A549 treated with AZD2906 at 1 μM for 4 hours (cell line): ENCODE results near the gene ANKRD60. TPM values are rescaled to one million over a fixed set of nuclear protein-coding genes. Genes with fewer than 3 reads are reported as not detected.

ENCODE experiments used
- total RNA-seq: library from RNA; stranded (reverse); fragments of 200-300 nt; extraction: Qiagen RNA extraction; gene quantifications from 5 replicates; pipeline ENCODE4 v1.2.3, GENCODE V29; 2022

Gene ANKRD60
- not detected in 5 replicates for total RNA-seq

GRCh38 chr20:58228484-58229197 lies at the start of gene ANKRD60:
Gene ANKRD60, minus strand, starts transcription at chr20:58228653. Its CDS starts 0 bp downstream, at chr20:58228653.

Other genes with a start within 250 kb of the ANKRD60 start
- gene RAB22A, start 81.1 kb upstream of the ANKRD60 start, total RNA-seq, result 8.9 to 11.5 TPM (median 9.9 TPM) in 5 replicates
- gene VAPB, start 160.6 kb upstream of the ANKRD60 start, total RNA-seq, result 47.7 to 57.1 TPM (median 48.6 TPM) in 5 replicates